ENCODE measurements around the gene RUFY1.
"Not testable (repeated sequence)": the region's sequence is repeated elsewhere in the genome, so short reads cannot be mapped to it uniquely, and the experiment has no call there.

The RUFY1 gene

GRCh38 chr5:179623906-179624741, 73.8 kb downstream of the RUFY1 start:
- peak; percentile 53 for DNase-seq

- DNase-seq, result no peak
Observed at GRCh38 chr5:179624841-179625271, 74.5 kb downstream of the RUFY1 start.

DNA sequence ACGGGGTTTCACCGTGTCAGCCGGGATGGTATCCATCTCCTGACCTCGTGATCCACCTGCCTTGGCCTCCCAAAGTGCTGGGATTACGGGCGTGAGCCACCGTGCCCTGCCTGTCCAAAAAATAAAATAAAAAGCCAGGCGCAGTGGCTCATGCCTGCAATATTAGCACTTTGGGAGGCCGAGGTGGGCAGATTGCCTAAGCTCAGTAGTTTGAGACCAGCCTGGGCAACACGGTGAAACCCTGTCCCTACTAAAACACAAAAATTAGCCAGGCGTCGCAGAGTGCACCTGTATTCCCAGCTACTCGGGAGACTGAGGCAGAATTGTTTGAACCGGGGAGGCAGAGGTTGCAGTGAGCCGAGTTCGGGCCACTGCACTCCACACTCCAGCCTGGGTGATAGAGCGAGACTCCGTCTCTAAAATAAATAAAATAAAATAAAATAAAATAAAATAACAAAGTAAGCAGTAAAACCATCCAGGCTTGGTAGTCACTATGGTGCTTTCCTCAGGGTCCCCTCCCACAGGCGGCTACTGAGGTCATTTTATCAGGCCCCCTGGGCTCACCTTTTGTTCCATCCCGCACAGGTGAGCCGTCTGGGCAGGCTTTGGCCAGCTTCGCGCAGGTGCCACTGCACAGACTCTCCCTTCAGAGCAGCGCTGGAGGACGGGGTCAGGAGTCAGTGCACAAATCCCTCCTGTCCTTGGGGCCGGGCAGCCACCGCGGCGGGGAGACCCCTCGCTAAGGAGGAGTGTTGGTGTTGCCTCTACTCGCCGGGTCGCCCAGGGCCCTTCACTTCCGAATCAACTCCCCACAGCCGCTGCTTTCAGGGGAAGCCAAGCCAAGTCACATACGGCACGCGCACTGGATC, 83.4 kb downstream of the RUFY1 start:
- DNase-seq, result not testable (repeated sequence)

GRCh38 chr5:179634370-179635172, 84.2 kb downstream of the RUFY1 start:
- DNase-seq, result not testable (repeated sequence)

DNA sequence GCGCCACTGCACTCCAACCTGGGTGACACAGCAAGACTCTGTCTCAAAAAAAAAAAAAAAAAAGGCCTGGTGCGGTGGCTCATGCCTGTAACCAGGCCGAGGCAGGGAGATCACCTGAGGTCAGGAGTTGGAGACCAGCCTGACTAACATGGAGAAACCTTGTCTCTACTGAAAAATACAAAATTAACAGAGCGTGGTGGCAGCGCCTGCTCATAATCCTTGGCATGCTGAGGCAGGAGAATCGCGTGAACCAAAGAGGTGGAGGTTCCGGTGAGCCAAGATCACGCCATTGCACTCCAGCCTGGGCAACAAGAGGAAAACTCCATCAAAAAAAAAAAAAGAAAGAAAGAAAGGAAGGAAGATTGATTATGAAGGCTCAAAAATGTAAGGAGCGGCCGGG, 88.9 kb downstream of the RUFY1 start:
- DNase-seq, result not testable (repeated sequence)

GRCh38 chr5:179641745-179642144, 91.4 kb downstream of the RUFY1 start:
- not testable (repeated sequence) for DNase-seq

DNA sequence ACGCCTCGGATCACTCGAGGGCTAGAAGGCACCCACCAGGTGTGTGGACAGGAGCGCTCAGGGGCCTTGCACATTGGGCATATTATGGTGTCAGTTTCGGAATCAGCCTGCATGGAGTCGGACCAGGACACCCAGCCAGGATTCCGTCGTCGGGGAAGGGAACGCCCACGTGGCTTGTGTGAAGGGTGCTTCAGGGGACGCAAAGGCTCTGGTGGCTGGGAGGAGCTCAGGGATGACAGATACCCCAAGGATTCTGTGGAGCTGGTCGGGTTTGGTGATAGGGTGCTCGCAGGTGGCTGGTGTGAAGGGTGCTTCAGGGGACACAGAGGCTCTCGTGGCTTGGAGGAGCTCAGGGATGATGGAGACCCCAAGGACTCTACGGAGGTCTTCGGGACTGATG, 92.3 kb downstream of the RUFY1 start:
- DNase-seq, result not testable (repeated sequence)

GRCh38 chr5:179643141-179643920, 93.0 kb downstream of the RUFY1 start:
- DNase-seq, result not testable (repeated sequence)

DNA sequence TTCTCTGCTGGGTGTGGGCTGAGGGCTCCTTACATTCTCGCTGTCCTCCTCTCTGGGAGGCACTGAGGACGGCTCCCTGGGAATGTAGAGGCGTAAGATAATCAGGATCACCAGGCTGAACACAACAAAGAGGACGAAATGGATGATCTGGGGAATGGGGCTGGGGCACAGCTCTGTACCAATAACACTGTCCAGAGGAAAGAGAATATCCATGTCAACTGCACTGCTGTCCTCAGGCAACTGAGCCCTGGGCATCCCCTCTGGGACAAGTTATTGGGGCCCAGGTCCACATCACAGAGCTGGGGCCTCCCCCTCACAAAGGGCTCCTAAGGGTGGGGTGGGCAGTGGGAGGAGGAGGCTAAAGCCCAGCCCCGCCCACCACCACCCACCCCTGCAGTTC, 94.4 kb downstream of the RUFY1 start:
- not testable (repeated sequence) for DNase-seq

DNA sequence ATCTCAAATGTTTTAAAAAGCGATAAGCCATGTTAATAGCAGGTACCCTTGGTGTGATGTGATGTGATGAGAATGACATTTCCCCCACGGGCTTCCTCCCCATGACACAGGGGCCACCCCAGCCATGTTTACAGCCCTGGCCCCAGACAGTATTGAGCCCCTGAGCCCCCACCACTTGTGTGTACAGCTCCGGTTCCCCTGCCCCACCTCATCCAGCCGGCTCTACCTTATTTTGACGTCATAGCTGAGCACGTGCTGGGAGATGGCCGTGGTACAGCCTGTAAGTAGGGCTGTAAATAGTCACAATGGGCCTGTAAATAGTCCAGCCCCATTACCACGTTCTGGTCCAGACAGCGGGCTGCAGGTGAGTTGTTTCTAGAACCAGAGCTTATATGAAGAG, 98.1 kb downstream of the RUFY1 start:
- DNase-seq, result no peak

GRCh38 chr5:179649166-179649703, 98.9 kb downstream of the RUFY1 start:
- DNase-seq, result not testable (repeated sequence)

DNA sequence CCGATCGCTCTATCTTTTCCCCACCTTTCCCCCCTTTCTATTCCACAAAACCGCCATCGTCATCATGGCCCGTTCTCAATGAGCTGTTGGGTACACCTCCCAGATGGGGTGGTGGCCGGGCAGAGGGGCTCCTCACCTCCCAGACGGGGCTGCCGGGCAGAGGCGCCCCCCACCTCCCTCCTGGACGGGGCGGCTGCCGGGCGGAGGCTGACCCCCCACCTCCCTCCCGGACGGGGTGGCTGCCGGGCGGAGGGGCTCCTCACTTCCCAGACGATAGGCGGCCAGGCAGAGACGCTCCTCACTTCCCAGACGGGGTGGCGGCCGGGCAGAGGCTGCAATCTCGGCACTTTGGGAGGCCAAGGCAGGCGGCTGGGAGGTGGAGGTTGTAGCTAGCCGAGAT, 99.9 kb downstream of the RUFY1 start:
- not testable (repeated sequence) for DNase-seq

DNA sequence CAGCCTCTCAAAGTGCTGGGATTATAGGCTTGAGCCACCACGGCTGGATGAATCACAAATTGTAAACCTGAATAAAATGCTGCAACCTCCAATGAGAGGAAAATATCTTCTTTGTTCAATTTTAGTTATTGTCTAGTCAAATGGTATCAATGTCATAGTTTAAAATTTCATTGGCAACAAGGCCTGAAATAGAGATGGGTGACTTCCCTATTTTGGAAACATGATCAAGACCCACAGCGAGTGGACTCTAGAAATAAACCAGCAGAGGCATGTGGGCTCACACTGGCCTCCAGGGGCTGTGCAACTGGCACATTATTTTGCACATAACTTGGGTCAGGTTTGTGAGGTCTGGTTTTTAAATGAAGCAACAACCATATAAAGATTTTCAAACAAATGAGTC, 102.8 kb downstream of the RUFY1 start:
- DNase-seq, result not testable (repeated sequence)

GRCh38 chr5:179657302-179658178, 107.2 kb downstream of the RUFY1 start:
- not testable (repeated sequence) for DNase-seq

- not testable (repeated sequence) for DNase-seq
Observed at GRCh38 chr5:179658179-179658856, 108.0 kb downstream of the RUFY1 start.

Data from CD4-positive, alpha-beta T cell treated with Interleukin-17A for 4 hours (primary cell).